ENCODE measurements around the gene TGFA. TPM values are rescaled to one million over a fixed set of nuclear protein-coding genes. Genes with fewer than 3 reads are reported as not detected.

The TGFA gene
- total and polyA plus RNA-seq, 12 donors = 0.17 to 3.4 (median 1.2) TPM

DNA sequence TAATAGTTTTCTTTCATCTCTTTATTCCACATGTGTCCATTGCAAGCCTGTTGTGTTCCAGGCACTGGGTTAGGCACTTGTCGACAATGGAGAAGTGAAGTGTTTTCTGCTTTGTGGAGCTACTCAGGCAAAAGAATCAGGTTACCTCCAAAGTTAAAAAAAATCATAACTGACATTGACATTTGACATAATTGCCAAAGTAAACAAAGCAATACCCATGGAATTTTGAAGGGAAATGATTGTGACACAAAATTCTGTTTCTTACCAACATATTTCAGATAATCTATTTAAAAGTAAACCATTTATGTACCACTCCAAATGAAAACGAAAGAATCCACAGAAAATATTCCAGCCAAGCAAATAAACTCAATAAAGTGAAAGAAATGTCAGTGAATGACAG, 6.4 kb upstream of the TGFA start:
- peaks cover 0 to 45% (median 20%) of the 10 kb centered on the region in 7 donors for H3K27me3 ChIP-seq
- TF ChIP-seq, protein P1, sequence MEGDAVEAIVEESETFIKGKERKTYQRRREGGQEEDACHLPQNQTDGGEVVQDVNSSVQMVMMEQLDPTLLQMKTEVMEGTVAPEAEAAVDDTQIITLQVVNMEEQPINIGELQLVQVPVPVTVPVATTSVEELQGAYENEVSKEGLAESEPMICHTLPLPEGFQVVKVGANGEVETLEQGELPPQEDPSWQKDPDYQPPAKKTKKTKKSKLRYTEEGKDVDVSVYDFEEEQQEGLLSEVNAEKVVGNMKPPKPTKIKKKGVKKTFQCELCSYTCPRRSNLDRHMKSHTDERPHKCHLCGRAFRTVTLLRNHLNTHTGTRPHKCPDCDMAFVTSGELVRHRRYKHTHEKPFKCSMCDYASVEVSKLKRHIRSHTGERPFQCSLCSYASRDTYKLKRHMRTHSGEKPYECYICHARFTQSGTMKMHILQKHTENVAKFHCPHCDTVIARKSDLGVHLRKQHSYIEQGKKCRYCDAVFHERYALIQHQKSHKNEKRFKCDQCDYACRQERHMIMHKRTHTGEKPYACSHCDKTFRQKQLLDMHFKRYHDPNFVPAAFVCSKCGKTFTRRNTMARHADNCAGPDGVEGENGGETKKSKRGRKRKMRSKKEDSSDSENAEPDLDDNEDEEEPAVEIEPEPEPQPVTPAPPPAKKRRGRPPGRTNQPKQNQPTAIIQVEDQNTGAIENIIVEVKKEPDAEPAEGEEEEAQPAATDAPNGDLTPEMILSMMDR (IDR thresholded peaks at IDR 0.05) = no peak
- WGBS, 2 donors = 86 to 94% methylated on average over 2 of the region's 2 CpGs
- H3K4me1 ChIP-seq = no peaks in the 10 kb centered on the region
- H3K4me3 ChIP-seq = no peak overlapping the region
- intact Hi-C loops (cut with DNase I) = no loop called here
- ATAC-seq (no peak), DNase-seq (no peak)
- no peak overlapping the region for H3K27ac ChIP-seq
- H3K36me3 ChIP-seq = no peaks in the 10 kb centered on the region
- H3K9me3 ChIP-seq = no peaks in the 10 kb centered on the region

DNA sequence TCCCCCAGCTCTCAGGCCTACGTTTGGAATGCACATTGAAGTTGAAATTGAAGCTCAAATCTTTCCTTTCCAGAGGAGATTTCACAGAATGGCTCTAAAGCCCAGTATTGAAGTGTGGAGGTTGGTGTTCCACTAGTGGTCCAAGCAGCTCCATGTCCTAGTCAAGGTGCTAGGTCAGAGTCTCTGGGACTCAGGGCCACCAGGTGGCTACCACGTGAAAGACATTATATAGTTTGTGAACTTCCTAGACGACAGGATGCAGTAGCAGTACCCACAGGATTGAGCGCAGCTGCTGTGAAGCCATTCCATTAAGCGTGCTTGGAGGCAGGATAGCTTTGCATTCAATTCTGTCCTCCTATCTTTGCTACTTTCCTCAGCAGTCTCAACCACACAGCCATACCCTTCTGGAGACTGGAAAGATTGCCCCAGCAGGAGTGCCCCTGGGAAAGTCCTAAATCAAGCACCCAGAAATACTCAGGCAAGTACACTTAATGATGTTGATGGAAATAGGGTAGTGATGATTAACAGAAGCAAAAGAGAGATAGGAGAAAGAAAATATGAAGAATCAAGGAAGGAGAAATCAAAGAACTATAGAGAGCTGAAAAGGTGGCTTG, 4.7 kb upstream of the TGFA start:
- Histone ChIP-seq H3K27me3 (peaks cover 2 to 61% (median 37%) of the 10 kb centered on the region in 7 donors), H3K4me3 (no peak overlapping the region), H3K27ac (no peak overlapping the region), H3K4me1 (peaks cover 0 to 15% (median 6%) of the 10 kb centered on the region in 9 donors), H3K36me3 (no peaks in the 10 kb centered on the region), H3K9me3 (no peaks in the 10 kb centered on the region)
- intact Hi-C loops (cut with DNase I) = loop anchor here in 1 of 10 donors (10.0 kb wide), 1 partner anchor 214 kb away; no protein-coding TSS in a partner anchor
- DNase-seq = no peak
- TF ChIP-seq, protein P1 (IDR thresholded peaks at IDR 0.05) = no peak
- WGBS, 2 donors = 55 to 62% methylated on average over 5 of the region's 5 CpGs
- ATAC-seq = no peak

DNA sequence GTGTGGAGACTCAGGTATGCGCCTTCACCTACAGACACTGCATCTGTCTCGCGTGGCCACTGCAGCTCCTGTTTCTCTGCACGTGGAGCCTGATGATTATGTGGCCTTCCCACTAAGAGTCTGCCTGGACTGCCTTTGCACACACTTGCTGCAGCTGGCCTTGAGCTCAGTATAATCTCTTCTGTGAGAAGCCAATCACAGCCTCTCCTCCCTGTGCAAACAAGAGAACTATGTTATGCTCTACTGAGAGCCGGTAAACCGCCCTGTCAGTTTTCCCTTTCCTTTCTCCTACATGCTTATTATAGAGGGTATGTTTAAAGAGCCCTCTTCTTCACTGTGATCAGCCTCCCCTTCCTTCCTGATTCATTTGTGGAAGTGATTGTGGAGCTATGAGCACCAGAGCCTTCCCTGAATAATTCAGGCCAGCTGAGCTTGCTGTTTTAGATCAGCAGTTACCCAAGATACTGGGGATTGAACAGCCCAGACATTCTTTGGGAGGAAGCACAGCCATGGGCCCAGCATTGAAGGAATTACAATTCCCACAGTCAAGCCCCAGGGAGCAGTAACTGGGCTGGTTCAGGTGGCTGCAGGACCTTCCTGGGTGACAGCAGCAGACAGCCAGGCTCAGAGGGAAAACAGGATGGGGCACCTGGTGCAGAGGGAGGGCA, 3.7 kb upstream of the TGFA start:
- H3K27me3 ChIP-seq = peaks cover 6 to 71% (median 47%) of the 10 kb centered on the region in 7 donors

DNA sequence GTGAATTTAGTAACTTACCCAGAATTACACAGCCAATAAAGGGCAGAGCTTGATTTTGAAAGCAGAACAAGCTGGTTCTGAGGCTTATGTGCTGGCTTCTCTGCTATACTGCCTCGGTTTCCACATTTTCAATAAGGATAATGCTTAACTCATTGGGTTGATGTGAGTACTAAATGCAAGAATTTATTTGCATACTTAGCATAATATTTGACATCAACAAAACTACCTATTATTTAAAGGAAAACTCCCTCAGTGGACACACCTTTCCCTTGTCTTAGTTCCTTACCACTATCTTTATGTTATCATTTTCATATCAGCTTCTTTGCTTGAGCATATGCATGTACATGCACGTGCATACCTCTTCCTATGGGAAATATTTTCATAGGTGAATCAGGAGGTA, 3.0 kb upstream of the TGFA start:
- intact Hi-C loops (cut with DNase I) = loop anchor here in 1 of 10 donors (10.0 kb wide), 1 partner anchor 212 kb away; no protein-coding TSS in a partner anchor
- Histone ChIP-seq H3K4me1 (peaks cover 0 to 29% (median 14%) of the 10 kb centered on the region in 9 donors), H3K36me3 (no peaks in the 10 kb centered on the region), H3K27me3 (peaks cover 6 to 71% (median 54%) of the 10 kb centered on the region in 7 donors), H3K4me3 (no peak overlapping the region), H3K9me3 (no peaks in the 10 kb centered on the region), H3K27ac (no peak overlapping the region)
- DNase-seq (no peak), ATAC-seq (no peak)
- TF ChIP-seq, protein P1 (IDR thresholded peaks at IDR 0.05) = no peak
- 74 to 76% methylated on average over 2 of the region's 2 CpGs for WGBS, 2 donors

More for the DNA sequence above, 3.7 kb upstream of the TGFA start:
- Histone ChIP-seq H3K9me3 (no peaks in the 10 kb centered on the region), H3K4me1 (peaks cover 0 to 25% (median 14%) of the 10 kb centered on the region in 9 donors), H3K36me3 (no peaks in the 10 kb centered on the region), H3K27ac (no peak overlapping the region), H3K4me3 (no peak overlapping the region)
- TF ChIP-seq, protein P1 (IDR thresholded peaks at IDR 0.05) = no peak
- intact Hi-C loops (cut with DNase I) = loop anchor here in 1 of 10 donors (10.0 kb wide), 1 partner anchor 213 kb away; no protein-coding TSS in a partner anchor
- no peak for ATAC-seq
- DNase-seq = no peak
- WGBS, 2 donors = 57 to 58% methylated on average over 6 of the region's 6 CpGs

Measured in heart right ventricle (tissue), 16 donors.